Neural cell (in vitro differentiated cells): ENCODE results near the gene SSBP4. TPM values are rescaled to one million over a fixed set of nuclear protein-coding genes. Genes with fewer than 3 reads are reported as not detected.

Experiments
- H2AFZ ChIP-seq: fragments of 200-600, 300-800 bp; sonication (generic), shearing (Covaris generic); 2 replicates; pipeline ENCODE4 v1.6.0; 2014; ENCODE audit warnings: low read depth, mild to moderate bottlenecking, antibody characterized with exemption, low read length, moderate library complexity
- H3F3A ChIP-seq: fragments of 200-600 bp; shearing (Covaris generic); 2 replicates; pipeline ENCODE4 v1.6.1; 2016; ENCODE audit warnings: mild to moderate bottlenecking, moderate library complexity, mixed read lengths, antibody characterized with exemption, low read length; ENCODE audit not compliant: insufficient read depth, poor library complexity, severe bottlenecking
- H3K27ac ChIP-seq: fragments of 200-600, 300-800 bp; sonication (generic), shearing (Covaris generic); 2 replicates; pipeline ENCODE4 v1.5.1; 2014; ENCODE audit warnings: mild to moderate bottlenecking, low read length, moderate library complexity
- H3K27me3 ChIP-seq: fragments of 300-800, 200-600 bp; sonication (generic), shearing (Covaris generic); 2 replicates; pipeline ENCODE4 v1.6.0; 2014; ENCODE audit warnings: mild to moderate bottlenecking, low read depth, low read length, moderate library complexity; ENCODE audit not compliant: insufficient read depth
- H3K36me3 ChIP-seq: fragments of 300-800, 200-600 bp; sonication (generic), shearing (Covaris generic); 2 replicates; pipeline ENCODE4 v1.5.1; 2014; ENCODE audit warnings: mild to moderate bottlenecking, antibody characterized with exemption, low read length, moderate library complexity; ENCODE audit not compliant: insufficient read depth
- H3K4me2 ChIP-seq: fragments of 300-800, 200-600 bp; sonication (generic), shearing (Covaris generic); 2 replicates; pipeline ENCODE4 v1.6.0; 2014; ENCODE audit warnings: mild to moderate bottlenecking, low read length
- H3K4me3 ChIP-seq: fragments of 300-800, 200-600 bp; sonication (generic), shearing (Covaris generic); 2 replicates; pipeline ENCODE4 v1.5.1; 2014; ENCODE audit warnings: mild to moderate bottlenecking, low read length, moderate library complexity
- H3K79me2 ChIP-seq: fragments of 200-600 bp; shearing (Covaris generic); replicated peaks from 2 replicates; pipeline ENCODE4 v1.6.0; 2014; ENCODE audit warnings: mild to moderate bottlenecking, low read length, moderate library complexity; ENCODE audit not compliant: insufficient read depth
- H3K9ac ChIP-seq: fragments of 300-800, 200-600 bp; sonication (generic), shearing (Covaris generic); 2 replicates; pipeline ENCODE4 v1.6.1; 2016; ENCODE audit warnings: mild to moderate bottlenecking, low read length, mixed read lengths
- H3K9me2 ChIP-seq: fragments of 200-600 bp; shearing (Covaris generic); 2 replicates; pipeline ENCODE4 v1.6.1; 2016; ENCODE audit warnings: mild to moderate bottlenecking, low read length, mixed read lengths; ENCODE audit not compliant: insufficient read depth
- H3K9me3 ChIP-seq: fragments of 200-600, 300-800 bp; sonication (generic), shearing (Covaris generic); 2 replicates; pipeline ENCODE4 v1.6.1; 2016; ENCODE audit warnings: mild to moderate bottlenecking, mixed run types, low read length, moderate library complexity, mixed read lengths
- H4K20me1 ChIP-seq: fragments of 200-600 bp; shearing (Covaris generic); 2 replicates; pipeline ENCODE4 v1.6.1; 2016; ENCODE audit warnings: mild to moderate bottlenecking, mixed run types; ENCODE audit not compliant: insufficient read depth
- CTCF ChIP-seq: fragments of 450-650 bp; IDR thresholded peaks from 2 replicates; pipeline ENCODE4 v1.5.1; 2014; ENCODE audit warnings: antibody characterized with exemption, mild to moderate bottlenecking, moderate library complexity; ENCODE audit not compliant: poor library complexity, severe bottlenecking
- EP300 ChIP-seq: fragments of 450-650 bp; conservative IDR thresholded peaks from 2 replicates; pipeline ENCODE4 v1.6.1; 2014; ENCODE audit warnings: antibody characterized with exemption, mild to moderate bottlenecking, moderate library complexity; ENCODE audit not compliant: poor library complexity, severe bottlenecking
- EZH2 ChIP-seq: fragments of 200-600, 300-800 bp; shearing (Covaris generic), sonication (generic); IDR thresholded peaks from 2 replicates; pipeline ENCODE4 v1.6.1; 2014; ENCODE audit warnings: antibody characterized with exemption, low read length, borderline replicate concordance, mild to moderate bottlenecking; ENCODE audit not compliant: insufficient read depth, poor library complexity, severe bottlenecking
- MXI1 ChIP-seq: fragments of 450-650 bp; conservative IDR thresholded peaks from 2 replicates; pipeline ENCODE4 v1.6.1; 2014; ENCODE audit warnings: antibody characterized with exemption, mild to moderate bottlenecking; ENCODE audit not compliant: poor library complexity, severe bottlenecking
- POLR2AphosphoS5 ChIP-seq: IDR thresholded peaks from 2 replicates; pipeline ENCODE4 v1.6.1; 2012
- RAD21 ChIP-seq: fragments of 450-650 bp; conservative IDR thresholded peaks from 2 replicates; pipeline ENCODE4 v1.6.1; 2014; ENCODE audit warnings: antibody characterized with exemption, mild to moderate bottlenecking, moderate library complexity
- REST ChIP-seq: IDR thresholded peaks from 2 replicates; pipeline ENCODE4 v1.6.1; 2012; ENCODE audit warnings: borderline replicate concordance
- SMC3 ChIP-seq: fragments of 450-650 bp; conservative IDR thresholded peaks from 2 replicates; pipeline ENCODE4 v1.6.1; 2014; ENCODE audit warnings: antibody characterized with exemption, mild to moderate bottlenecking, moderate library complexity; ENCODE audit not compliant: poor library complexity
- TAF1 ChIP-seq: IDR thresholded peaks from 2 replicates; pipeline ENCODE4 v1.6.1; 2012; ENCODE audit warnings: low read depth
- polyA plus RNA-seq: library from polyadenylated mRNA; depleted of rRNA; stranded (reverse); fragments of >200 nt; gene quantifications from 2 replicates; pipeline ENCODE4 v1.2.3, GENCODE V29; 2014

SSBP4 gene
- polyA plus RNA-seq, 1 donor from 2014 or later: 166 TPM

GRCh38 chr19:18406749-18407148, 12.4 kb upstream of the SSBP4 start:
- Histone ChIP-seq H3K9me2 (no peaks in the 10 kb centered on the region), H3K27me3 (no peaks in the 10 kb centered on the region), H3K4me3 (no peak overlapping the region), H3K4me2 (no peak overlapping the region), H3F3A (no peaks in the 10 kb centered on the region), H3K9ac (no peak overlapping the region), H3K36me3 (no peaks in the 10 kb centered on the region), H3K27ac (no peak overlapping the region), H3K9me3 (no peaks in the 10 kb centered on the region), H2AFZ (no peak overlapping the region), H3K79me2 (no peaks in the 10 kb centered on the region), H4K20me1 (no peaks in the 10 kb centered on the region)
- TF ChIP-seq RAD21 (no peak), REST (no peak), POLR2AphosphoS5 (no peak), EZH2 (no peak), TAF1 (no peak), EP300 (no peak), MXI1 (no peak)

GRCh38 chr19:18408053-18408476, 11.1 kb upstream of the SSBP4 start:
- H3K27ac ChIP-seq: no peak overlapping the region
- H3K36me3 ChIP-seq: no peaks in the 10 kb centered on the region
- H3K4me3 ChIP-seq: no peak overlapping the region
- no peaks in the 10 kb centered on the region for H4K20me1 ChIP-seq
- H3K9me3 ChIP-seq: no peaks in the 10 kb centered on the region
- H3K27me3 ChIP-seq: no peaks in the 10 kb centered on the region
- H3K9me2 ChIP-seq: no peaks in the 10 kb centered on the region
- no peaks in the 10 kb centered on the region for H3F3A ChIP-seq
- TF ChIP-seq MXI1: no peak
- no peak for TF ChIP-seq RAD21
- TF ChIP-seq EZH2: no peak
- no peak for TF ChIP-seq POLR2AphosphoS5
- TF ChIP-seq SMC3: no peak
- no peak for TF ChIP-seq EP300
- no peak for TF ChIP-seq REST
- TF ChIP-seq CTCF: no peak
- no peak for TF ChIP-seq TAF1
- H2AFZ ChIP-seq: no peak overlapping the region
- H3K4me2 ChIP-seq: no peak overlapping the region
- H3K9ac ChIP-seq: no peak overlapping the region
- no peaks in the 10 kb centered on the region for H3K79me2 ChIP-seq
